HFF-Myc (cell line): ENCODE data around the gene MSH2.
"Not testable (repeated sequence)": the region's sequence is repeated elsewhere in the genome, so short reads cannot be mapped to it uniquely, and the experiment has no call there.

ENCODE experiments used
- DNase-seq: peaks from one replicate; pipeline ENCODE4 v3.0.0-alpha.2; 2011; ENCODE audit warnings: low read depth; ENCODE audit errors: extremely low read depth
- H3K4me3 ChIP-seq: replicated peaks from 2 replicates; pipeline ENCODE4 v1.5.1; 2011; ENCODE audit warnings: low read depth, mild to moderate bottlenecking, control low read depth, low read length
- TF ChIP-seq, protein P1 (sequence below): IDR thresholded peaks from 2 replicates; pipeline ENCODE4 v1.5.1; 2012; ENCODE audit warnings: mild to moderate bottlenecking, low read depth, low read length, control low read depth; ENCODE audit errors: missing control alignments

Gene MSH2

DNA sequence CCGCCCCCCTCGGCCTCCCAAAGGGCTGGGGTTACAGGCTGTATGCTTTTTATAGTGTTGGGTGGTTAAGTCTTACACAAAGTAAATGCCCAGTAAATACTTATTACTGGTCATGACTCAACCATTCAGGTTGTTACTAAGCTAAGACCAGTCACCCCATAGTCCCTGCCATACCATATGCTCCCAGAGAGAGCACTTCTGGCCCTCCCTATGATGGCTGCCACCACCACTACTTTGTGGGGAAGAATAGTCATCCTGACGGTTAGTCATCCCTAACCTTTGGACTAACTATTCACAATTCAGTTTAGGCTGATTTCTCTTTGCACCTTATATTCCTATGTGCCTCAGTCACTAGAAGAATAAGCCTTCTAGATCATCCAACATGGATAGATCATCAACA, 42.0 kb upstream of the MSH2 start:
- DNase-seq, result peak; percentile 38

DNA sequence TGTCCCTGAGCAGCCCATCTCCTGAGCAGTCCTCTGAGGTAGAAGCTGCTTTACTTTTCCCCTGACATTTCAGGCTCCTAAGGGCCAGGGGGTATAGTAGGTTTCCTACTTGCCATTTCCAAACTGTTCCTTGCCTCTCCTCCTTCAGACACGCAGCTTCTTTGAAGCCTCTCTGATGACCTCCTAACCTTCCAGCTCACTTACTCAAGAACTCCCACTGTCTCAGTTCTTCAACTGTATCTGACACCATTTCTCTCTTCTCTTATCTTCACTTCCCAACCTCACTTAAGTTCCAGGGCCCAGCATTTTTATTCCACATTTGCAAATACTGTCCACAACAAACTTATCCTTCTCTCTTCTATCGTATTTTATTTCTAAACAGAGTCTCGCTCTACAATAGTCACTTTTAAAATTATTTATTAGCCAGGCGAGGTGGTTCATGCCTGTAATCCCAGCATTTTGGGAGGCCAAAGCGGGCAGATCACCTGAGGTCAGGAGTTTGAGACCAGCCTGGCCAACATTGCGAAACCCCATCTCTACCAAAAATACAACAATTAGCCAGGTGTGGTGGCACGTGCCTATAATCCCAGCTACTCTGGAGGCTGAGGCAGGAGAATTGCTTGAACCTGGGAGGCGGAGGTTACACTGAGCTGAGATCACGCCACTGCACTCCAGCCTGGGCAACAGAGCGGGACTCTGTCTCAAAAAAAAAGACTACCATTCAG, 41.3 kb upstream of the MSH2 start:
- DNase-seq, H3K4me3 ChIP-seq: not testable (repeated sequence)

More for the DNA sequence above, 42.0 kb upstream of the MSH2 start:
- no peak overlapping the region for H3K4me3 ChIP-seq
- TF ChIP-seq, protein P1, sequence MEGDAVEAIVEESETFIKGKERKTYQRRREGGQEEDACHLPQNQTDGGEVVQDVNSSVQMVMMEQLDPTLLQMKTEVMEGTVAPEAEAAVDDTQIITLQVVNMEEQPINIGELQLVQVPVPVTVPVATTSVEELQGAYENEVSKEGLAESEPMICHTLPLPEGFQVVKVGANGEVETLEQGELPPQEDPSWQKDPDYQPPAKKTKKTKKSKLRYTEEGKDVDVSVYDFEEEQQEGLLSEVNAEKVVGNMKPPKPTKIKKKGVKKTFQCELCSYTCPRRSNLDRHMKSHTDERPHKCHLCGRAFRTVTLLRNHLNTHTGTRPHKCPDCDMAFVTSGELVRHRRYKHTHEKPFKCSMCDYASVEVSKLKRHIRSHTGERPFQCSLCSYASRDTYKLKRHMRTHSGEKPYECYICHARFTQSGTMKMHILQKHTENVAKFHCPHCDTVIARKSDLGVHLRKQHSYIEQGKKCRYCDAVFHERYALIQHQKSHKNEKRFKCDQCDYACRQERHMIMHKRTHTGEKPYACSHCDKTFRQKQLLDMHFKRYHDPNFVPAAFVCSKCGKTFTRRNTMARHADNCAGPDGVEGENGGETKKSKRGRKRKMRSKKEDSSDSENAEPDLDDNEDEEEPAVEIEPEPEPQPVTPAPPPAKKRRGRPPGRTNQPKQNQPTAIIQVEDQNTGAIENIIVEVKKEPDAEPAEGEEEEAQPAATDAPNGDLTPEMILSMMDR, result no peak

- no peak for DNase-seq
- TF ChIP-seq, protein P1, result no peak
Observed at GRCh38 chr2:47373747-47374146, 29.2 kb upstream of the MSH2 start.

DNA sequence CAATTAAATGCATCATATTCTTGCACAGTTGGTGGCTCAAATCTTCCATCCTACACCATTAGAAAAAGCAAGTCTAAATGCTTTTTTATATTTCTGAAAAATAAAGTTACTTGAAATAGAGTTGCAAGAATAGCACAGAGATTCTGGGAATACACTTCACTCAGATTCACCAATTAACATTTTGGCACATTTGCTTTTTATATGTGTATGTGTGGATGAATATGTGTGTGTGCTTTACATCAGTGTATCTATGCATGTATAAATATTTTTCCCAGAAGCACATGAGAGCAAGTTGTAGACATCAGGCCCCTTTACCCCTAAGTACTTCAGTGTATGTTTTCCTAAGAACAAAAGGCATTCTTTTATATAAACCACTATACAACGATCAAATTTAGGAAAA, 27.6 kb upstream of the MSH2 start:
- TF ChIP-seq, protein P1, result no peak
- no peak for DNase-seq
- no peak overlapping the region for H3K4me3 ChIP-seq

More at GRCh38 chr2:47373747-47374146, 29.2 kb upstream of the MSH2 start:
- no peak overlapping the region for H3K4me3 ChIP-seq

- DNase-seq, result no peak
- no peak overlapping the region for H3K4me3 ChIP-seq
- TF ChIP-seq, protein P1, result no peak
Observed at GRCh38 chr2:47379384-47379783, 23.6 kb upstream of the MSH2 start.

DNA sequence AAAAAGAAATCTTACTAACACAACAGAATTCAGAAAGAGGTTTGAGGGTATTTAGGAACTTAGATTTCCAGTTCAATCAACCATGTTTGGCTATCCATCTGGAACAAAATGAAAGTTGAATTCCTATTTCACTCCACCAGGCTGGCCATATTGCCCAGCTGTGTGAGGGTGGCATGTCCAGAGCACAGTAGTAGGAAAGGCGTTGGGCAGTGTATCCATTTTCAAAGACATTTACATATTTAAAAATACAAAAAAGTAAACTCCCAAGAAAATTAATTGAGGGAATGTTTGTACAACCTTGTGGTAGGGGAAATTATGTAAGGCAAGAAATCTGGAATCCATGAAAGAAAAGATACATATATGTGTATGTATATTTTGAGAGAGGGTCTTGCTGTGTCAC, 21.5 kb upstream of the MSH2 start:
- TF ChIP-seq, protein P1, result no peak
- DNase-seq, result no peak
- no peak overlapping the region for H3K4me3 ChIP-seq

GRCh38 chr2:47386551-47386950, 16.4 kb upstream of the MSH2 start:
- TF ChIP-seq, protein P1, result no peak
- DNase-seq, result no peak
- H3K4me3 ChIP-seq, result no peak overlapping the region
